NCI-H748 (cell line): ENCODE results near the gene TECR.
"Not testable (repeated sequence)": the region's sequence is repeated elsewhere in the genome, so short reads cannot be mapped to it uniquely, and the experiment has no call there.

ENCODE experiments used
- DNase-seq: peaks from one replicate; lab custom pipeline; 2025; ENCODE audit not compliant: unreplicated experiment; lab: John Stamatoyannopoulos, UW

The TECR gene

GRCh38 chr19:14580623-14581237 is 51.3 kb downstream of the TECR start:
- DNase-seq = no peak

DNA sequence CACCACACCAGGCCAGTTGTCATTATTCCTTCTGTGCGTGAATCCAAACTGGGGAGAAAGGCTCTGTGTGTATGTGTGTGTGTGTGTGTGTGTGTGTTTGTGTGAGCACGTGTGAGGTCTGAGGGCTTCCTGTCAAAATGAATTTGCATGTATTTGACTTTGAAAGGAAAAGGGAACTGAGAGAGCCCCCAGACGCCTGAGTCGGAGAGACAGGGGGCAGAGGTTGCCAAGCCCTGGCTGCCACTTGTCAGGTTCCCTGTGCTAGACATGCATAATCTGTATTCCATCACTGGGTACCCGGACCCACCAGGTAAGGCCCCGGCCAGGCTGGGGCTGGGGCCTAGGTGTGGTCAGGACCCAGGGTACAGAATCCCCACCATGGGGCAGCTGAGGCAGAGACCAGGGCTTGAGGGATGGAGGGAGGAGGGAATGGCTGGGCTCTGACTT is 53.5 kb downstream of the TECR start, which contains the start of gene CLEC17A:
Gene CLEC17A (plus strand): TSS at position 191 of the 447 bp plus-strand sequence. CDS start 77 bp downstream, at position 268.
- no peak for DNase-seq

DNA sequence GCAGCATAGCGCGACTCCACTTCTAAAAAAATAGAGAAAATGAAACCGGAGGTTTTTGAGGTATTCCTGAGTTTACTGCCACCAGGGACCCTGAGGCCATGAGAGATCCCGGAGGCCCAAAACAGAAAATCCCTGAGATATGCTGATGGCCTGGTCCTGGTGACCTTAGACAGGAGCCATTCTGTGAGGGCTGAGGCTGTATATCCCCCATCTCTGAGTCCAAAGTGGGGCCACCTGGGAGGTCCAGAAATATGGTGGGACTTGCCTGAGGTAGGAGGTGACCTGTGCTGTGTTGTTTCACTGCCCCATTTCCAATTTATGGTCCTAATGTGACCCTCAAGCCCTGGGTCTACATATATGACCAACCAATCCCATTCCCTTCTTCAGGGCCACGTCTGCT is 55.0 kb downstream of the TECR start:
- DNase-seq = not testable (repeated sequence)

GRCh38 chr19:14585187-14585586 is 55.8 kb downstream of the TECR start:
- not testable (repeated sequence) for DNase-seq

DNA sequence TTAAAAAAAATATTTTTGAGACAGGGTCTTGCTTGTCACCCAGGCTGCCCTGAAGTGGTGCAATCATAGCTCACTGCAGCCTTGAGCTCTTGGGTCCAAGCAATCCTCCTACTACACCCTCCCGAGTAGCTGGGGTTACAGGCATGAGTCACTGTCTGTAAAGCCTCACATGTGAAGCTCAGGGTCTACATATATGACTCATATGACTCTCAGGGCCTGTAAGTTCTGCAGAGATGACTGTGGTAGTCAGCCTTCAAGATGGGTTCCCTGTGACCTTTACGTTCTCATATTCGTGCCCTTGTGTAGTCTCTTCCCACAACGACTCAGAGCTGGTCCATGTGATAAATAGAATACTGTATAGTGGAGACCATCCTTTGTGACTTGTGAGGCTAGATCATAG is 60.0 kb downstream of the TECR start:
- DNase-seq = not testable (repeated sequence)

- no peak for DNase-seq
These were observed 66.2 kb downstream of the TECR start for GRCh38 chr19:14595558-14595957.

- no peak for DNase-seq
These were observed 70.3 kb downstream of the TECR start for GRCh38 chr19:14599548-14600147.

DNA sequence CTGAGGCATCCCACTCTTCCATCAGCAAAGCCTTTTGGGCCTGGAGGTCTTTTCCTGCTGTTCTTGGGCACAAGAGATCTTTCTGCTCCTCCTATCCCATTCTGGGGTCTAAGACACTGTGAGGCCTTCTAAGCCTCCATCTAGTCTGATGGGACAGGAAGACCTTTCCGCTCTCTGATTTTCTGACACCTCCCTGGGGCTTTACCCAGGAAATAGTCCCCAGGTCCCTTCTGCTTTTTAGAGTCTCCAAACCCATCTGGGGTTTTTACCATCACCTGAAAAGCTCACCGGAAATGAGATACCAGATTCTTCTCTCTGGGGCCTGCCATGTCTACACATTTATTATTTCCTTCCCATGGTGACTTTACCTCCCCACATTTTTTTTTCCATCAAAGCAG is 74.6 kb downstream of the TECR start:
- no peak for DNase-seq

GRCh38 chr19:14606627-14607026 is 77.2 kb downstream of the TECR start:
- no peak for DNase-seq

DNA sequence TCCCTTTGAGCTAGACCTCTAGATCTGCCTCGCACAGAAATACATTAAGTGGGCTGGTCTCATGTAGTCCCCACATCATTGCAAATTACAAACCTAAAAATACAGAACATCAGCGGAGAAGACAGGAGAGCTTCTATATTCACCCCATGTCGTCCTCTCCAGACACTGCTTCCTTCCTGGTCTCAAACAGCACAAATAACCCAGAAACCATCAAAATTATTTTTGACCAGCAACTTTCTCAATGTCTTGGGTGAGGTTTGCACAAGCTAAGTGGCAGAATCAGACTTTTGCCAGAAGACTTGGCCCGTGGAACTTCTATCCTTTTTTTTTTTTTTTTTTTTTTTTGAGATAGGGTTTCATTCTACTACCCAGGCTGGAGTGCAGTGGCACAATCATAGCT is 81.7 kb downstream of the TECR start:
- DNase-seq = no peak

GRCh38 chr19:14612242-14612641 is 82.8 kb downstream of the TECR start:
- not testable (repeated sequence) for DNase-seq

- no peak for DNase-seq
These were observed 83.3 kb downstream of the TECR start for GRCh38 chr19:14612657-14613056.

DNA sequence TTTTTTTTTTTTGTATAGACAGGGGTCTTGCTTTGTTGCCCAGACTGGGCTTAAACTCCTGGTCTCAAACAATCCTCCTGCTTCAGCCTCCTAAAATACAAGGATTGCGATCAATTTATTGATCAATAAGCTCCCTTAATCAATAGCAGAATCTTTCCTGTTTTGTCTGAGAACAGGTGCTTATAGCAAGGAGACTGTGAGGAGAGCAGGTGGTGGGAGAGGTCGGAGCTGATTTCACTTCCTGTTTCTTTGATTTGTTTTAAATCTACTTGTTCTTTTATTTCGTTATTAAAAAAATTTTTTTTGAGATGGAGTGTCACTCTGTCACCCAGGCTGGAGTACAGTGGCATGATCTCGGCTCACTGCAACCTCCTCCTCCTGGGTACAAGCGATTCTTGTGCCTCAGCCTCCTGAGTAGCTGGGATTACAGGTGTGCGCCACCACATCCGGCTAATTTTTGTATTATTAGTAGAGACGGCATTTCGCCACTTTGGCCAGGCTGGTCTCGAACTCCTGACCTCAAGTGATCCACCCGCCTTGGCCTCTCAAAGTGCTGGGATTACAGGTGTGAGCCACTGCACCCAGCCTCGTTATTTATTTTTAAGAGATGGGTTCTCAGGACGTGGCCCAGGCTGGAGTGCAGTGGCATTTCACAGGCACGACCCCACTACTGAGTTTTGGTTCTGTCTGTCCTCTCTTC is 84.2 kb downstream of the TECR start:
- not testable (repeated sequence) for DNase-seq

DNA sequence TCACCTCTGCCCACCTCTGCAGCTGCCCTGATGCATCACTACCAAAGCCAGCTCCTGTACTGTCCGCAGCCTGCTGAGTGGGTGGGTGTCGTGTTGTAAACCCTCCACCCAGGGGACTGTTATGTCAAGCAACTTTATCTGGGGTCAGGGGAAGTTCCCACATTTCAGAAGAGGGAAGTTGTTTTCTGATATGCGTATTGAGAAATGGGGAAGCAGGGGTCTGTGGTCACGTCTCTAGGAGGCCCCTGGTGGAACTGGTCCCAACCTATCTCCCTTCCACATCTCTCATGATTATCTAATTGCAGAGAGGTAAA is 84.7 kb downstream of the TECR start:
- no peak for DNase-seq
